ENCODE measurements around the gene TLK1.

Gene TLK1

GRCh38 chr2:170965446-170966225 lies 195.1 kb downstream of the TLK1 start:
- DNase-seq (ENCODE audit: low spot score): no peak

DNA sequence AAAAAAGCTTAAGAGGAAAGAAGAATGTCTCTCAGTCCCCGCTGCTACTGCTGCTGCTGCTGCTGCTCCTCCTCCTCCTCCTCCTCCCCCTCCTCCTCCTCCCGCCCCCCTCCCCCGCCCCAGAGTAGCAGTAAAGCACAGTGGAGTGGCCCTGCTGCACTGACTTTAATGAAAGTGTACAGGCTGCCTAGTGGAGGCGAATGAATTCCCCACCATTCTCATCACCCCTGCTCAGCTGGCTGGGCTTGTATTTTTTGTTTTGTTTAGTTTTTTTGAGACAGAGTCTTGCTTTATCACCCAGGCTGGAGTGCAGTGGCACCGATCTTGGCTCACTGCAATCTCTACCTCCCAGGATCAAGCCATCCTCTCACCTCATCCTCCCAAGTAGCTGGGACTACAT lies 197.3 kb downstream of the TLK1 start:
- no peak for DNase-seq (ENCODE audit: low spot score)

GRCh38 chr2:170953941-170954340 lies 206.8 kb downstream of the TLK1 start:
- DNase-seq (ENCODE audit: low spot score): peak; percentile 38

GRCh38 chr2:170950221-170950761 lies 210.4 kb downstream of the TLK1 start:
- no peak for DNase-seq (ENCODE audit: low spot score)

DNA sequence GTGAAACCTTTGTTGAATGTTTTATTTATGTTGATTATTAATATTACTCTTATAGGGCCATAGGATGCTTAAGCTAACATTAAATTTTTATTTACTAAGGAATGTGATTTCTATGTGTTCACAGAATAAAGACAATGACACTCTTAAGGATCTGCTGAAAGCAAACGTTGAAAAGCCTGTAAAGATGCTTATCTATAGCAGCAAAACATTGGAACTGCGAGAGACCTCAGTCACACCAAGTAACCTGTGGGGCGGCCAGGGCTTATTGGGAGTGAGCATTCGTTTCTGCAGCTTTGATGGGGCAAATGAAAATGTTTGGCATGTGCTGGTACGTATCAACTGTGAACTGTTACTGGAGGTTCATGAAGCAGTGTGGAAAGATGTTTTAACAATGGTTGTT lies 211.3 kb downstream of the TLK1 start:
- no peak for DNase-seq (ENCODE audit: low spot score)

DNA sequence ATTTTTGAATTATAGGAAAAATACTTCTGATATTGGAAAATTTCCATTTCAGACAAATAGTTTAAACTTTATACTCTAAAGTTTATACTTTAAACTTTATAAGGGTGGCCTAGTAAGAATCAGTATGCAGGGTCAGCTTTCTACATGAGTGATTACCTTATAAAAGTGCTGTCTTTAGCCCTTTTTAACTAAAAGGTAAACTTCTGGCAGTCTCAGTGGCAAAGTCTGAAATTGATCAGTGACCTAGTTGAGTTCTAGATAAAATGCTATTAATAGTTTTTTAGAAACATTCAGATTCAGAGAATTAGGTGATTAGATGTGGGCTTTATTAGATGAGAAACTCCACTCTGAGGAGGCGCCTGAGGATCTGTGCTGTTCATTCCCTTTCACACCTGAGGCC lies 216.1 kb downstream of the TLK1 start:
- no peak for DNase-seq (ENCODE audit: low spot score)

GRCh38 chr2:170943596-170943995 lies 217.1 kb downstream of the TLK1 start:
- DNase-seq (ENCODE audit: low spot score): no peak

DNA sequence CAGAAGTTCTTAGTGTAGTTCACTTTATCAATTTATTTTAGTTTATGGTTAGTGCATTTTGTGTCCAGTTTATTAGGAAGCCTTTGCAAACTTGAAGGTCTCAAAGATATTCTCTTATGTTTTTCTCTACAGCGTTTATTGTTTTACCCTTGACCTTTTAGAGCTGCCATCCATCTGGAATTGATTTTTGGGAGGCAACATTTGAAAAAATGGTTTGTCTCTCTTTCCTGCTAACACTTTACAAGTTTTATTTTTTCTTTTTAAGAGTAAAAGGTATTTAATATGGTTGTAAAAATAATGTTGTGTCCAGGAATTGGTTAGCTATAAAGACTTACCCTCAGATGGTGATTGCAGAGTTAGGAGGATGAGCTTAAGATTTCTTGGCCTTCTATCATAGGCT lies 217.7 kb downstream of the TLK1 start:
- DNase-seq (ENCODE audit: low spot score): no peak

- no peak for DNase-seq (ENCODE audit: low spot score)
Measured at GRCh38 chr2:170942615-170943014, 218.1 kb downstream of the TLK1 start.

All from kidney tubule cell (primary cell).